K562 (cell line): Measurements from ENCODE around the gene DIP2C. TPM values are rescaled to one million over a fixed set of nuclear protein-coding genes. Genes with fewer than 3 reads are reported as not detected.
"Not testable (repeated sequence)": the region's sequence is repeated elsewhere in the genome, so short reads cannot be mapped to it uniquely, and the experiment has no call there.

Experiments
- ATAC-seq: fragments of 200-7000 bp; cut with Tn5 transposase; 3 replicates; pipeline ENCODE4 v1.9.1; 2020; ENCODE audit warnings: moderate library complexity
- BruUV-seq: library from RNA; stranded (reverse); fragments of 400-500 nt; replicated peaks from 2 replicates; lab custom pipeline; 2021; lab: Mats Ljungman, UMichigan
- CTCF ChIA-PET: fragments of 300-600 bp; formaldehyde crosslinking; extraction: SDS; loops from one replicate; lab custom pipeline; 2021; ENCODE audit warnings: low intra/inter-chr PET ratio; lab: Yijun Ruan, JAX
- POLR2A ChIA-PET: fragments of 300-600, 350-650 bp; sonication (Branson Sonifier 250); formaldehyde crosslinking; extraction: SDS; loops from one replicate; lab custom pipeline; 2021; ENCODE audit warnings: antibody characterized with exemption, inconsistent platforms; lab: Yijun Ruan, JAX
- DNase-seq, 4 experiments: peaks; one replicate each; pipeline versions ENCODE4 v3.0.0 to v3.0.0-alpha.2; 2011 to 2018; ENCODE audit warnings: low spot score in 3 of 4, mixed read lengths in 3 of 4; ENCODE audit errors: extremely low read depth in 1 of 4
- FAIRE-seq: peaks from 2 replicates; lab custom pipeline; 2011; peaks lifted over from hg19 to GRCh38; lab: Jason Lieb, UNC
- H2AFZ ChIP-seq: 2 replicates; pipeline ENCODE4 v1.6.0; 2011; ENCODE audit warnings: low read depth, low read length, control low read depth, inconsistent platforms
- H3K27ac ChIP-seq: fragments of 200-600 bp; 3 replicates; pipeline ENCODE4 v1.8.0; 2011; ENCODE audit warnings: low read depth, mild to moderate bottlenecking, control low read depth, inconsistent platforms, low read length, moderate library complexity, mixed read lengths; ENCODE audit errors: extremely low read depth
- H3K27me3 ChIP-seq, 2 experiments: fragments of 300-600 bp in 1 of 2; 2 replicates in 1 of 2; 3 replicates in 1 of 2; pipeline versions ENCODE4 v1.6.0 to v1.8.0; 2011; ENCODE audit warnings: inconsistent platforms in 2 of 2, low read length in 2 of 2, mild to moderate bottlenecking in 1 of 2, mixed read lengths in 1 of 2, moderate library complexity in 1 of 2; ENCODE audit not compliant: control insufficient read depth in 2 of 2, insufficient read depth in 2 of 2
- H3K36me3 ChIP-seq: fragments of 300-600 bp; 3 replicates; pipeline ENCODE4 v1.8.0; 2011; ENCODE audit warnings: mild to moderate bottlenecking, low read length, inconsistent platforms; ENCODE audit not compliant: control insufficient read depth, insufficient read depth
- H3K4me1 ChIP-seq, 2 experiments: fragments of 200-600 bp in 1 of 2; replicated peaks in 1 of 2; 2 replicates in 1 of 2; 3 replicates in 1 of 2; pipeline versions ENCODE4 v1.5.1 to v1.8.0; 2011; ENCODE audit warnings: inconsistent platforms in 2 of 2, low read length in 2 of 2, mild to moderate bottlenecking in 1 of 2, mixed read lengths in 1 of 2, moderate library complexity in 1 of 2; ENCODE audit not compliant: control insufficient read depth in 2 of 2, insufficient read depth in 2 of 2
- H3K4me2 ChIP-seq: 2 replicates; pipeline ENCODE4 v1.6.1; 2011; ENCODE audit warnings: low read length, control low read depth, inconsistent platforms, mixed read lengths; ENCODE audit not compliant: insufficient read depth
- H3K4me3 ChIP-seq: fragments of 200-600 bp; sonication (generic), shearing (Covaris generic); 2 replicates; pipeline ENCODE4 v1.5.1; 2016; ENCODE audit warnings: control low read depth, inconsistent platforms
- H3K79me2 ChIP-seq: fragments of 200-600 bp; 3 replicates; pipeline ENCODE4 v1.8.0; 2011; ENCODE audit warnings: low read length, inconsistent platforms; ENCODE audit not compliant: control insufficient read depth, insufficient read depth
- H3K9ac ChIP-seq, 2 experiments: 2 replicates each; pipeline versions ENCODE4 v1.6.0 to v1.6.1; 2011; ENCODE audit warnings: low read depth in 2 of 2, low read length in 2 of 2, control low read depth in 1 of 2, inconsistent platforms in 1 of 2, mild to moderate bottlenecking in 1 of 2, mixed read lengths in 1 of 2; ENCODE audit not compliant: insufficient read depth in 1 of 2
- H3K9me1 ChIP-seq: one replicate; pipeline ENCODE4 v1.6.0; 2011; ENCODE audit warnings: inconsistent platforms, mild to moderate bottlenecking, low read length, moderate library complexity; ENCODE audit not compliant: control insufficient read depth, insufficient read depth
- H3K9me3 ChIP-seq: replicated peaks from 2 replicates; pipeline ENCODE4 v1.5.1; 2011; ENCODE audit warnings: low read depth, low read length, inconsistent platforms; ENCODE audit not compliant: control insufficient read depth, insufficient read depth
- H4K20me1 ChIP-seq: replicated peaks from 2 replicates; pipeline ENCODE4 v1.6.1; 2011; ENCODE audit warnings: low read length, inconsistent platforms, mixed read lengths; ENCODE audit not compliant: control insufficient read depth, insufficient read depth
- CBX3 ChIP-seq, 2 experiments: IDR thresholded peaks; 1 replicate in 1 of 2; 2 replicates in 1 of 2; pipeline ENCODE4 v1.6.1; 2012; ENCODE audit warnings: inconsistent platforms in 2 of 2, low read length in 2 of 2, borderline replicate concordance in 1 of 2, control low read depth in 1 of 2
- ELF2 ChIP-seq: fragments of 250-450 bp; sonication (Bioruptor Pico); IDR thresholded peaks from 2 replicates; pipeline ENCODE4 v1.5.0; 2021; ENCODE audit warnings: mild to moderate bottlenecking
- ETS2 ChIP-seq: IDR thresholded peaks from 2 replicates; pipeline ENCODE4 v1.6.1; 2016; ENCODE audit warnings: borderline replicate concordance, missing genetic modification characterization, mild to moderate bottlenecking, moderate library complexity, missing compliant biosample characterization; ENCODE audit not compliant: poor library complexity, severe bottlenecking
- GATAD2A ChIP-seq: fragments of 450-650 bp; IDR thresholded peaks from 2 replicates; pipeline ENCODE4 v1.6.1; 2017
- MED1 ChIP-seq: sonication (generic); formaldehyde crosslinking; IDR thresholded peaks from 2 replicates; pipeline ENCODE4 v1.8.1; 2023; ENCODE audit warnings: missing genetic modification reagents, borderline replicate concordance
- MYC ChIP-seq, 2 experiments: fragments of 250-450 bp in 1 of 2; sonication (Bioruptor Pico) in 1 of 2; IDR thresholded peaks; 2 replicates each; pipeline versions ENCODE4 v1.5.1 to v1.6.1; 2012 to 2021; ENCODE audit warnings: low read depth in 2 of 2, borderline replicate concordance in 1 of 2, improper control_type of control experiment in 1 of 2, low read length in 1 of 2, mild to moderate bottlenecking in 1 of 2, moderate library complexity in 1 of 2
- PCBP1 ChIP-seq: fragments of 200-400 bp; formaldehyde crosslinking; IDR thresholded peaks from 2 replicates; pipeline ENCODE4 v1.6.1; 2018; ENCODE audit warnings: mild to moderate bottlenecking, low read depth, low read length; ENCODE audit not compliant: poor library complexity, severe bottlenecking
- ZNF134 ChIP-seq: fragments of 250-450 bp; sonication (Bioruptor Pico); conservative IDR thresholded peaks from 2 replicates; pipeline ENCODE4 v1.4.0; 2020
- ZNF217 ChIP-seq: sonication (generic); formaldehyde crosslinking; IDR thresholded peaks from 2 replicates; pipeline ENCODE4 v1.8.0; 2022; ENCODE audit warnings: mild to moderate bottlenecking, missing genetic modification reagents
- ZNF232 ChIP-seq: sonication (generic); formaldehyde crosslinking; IDR thresholded peaks from 2 replicates; pipeline ENCODE4 v1.8.0; 2022; ENCODE audit warnings: mild to moderate bottlenecking, missing genetic modification reagents
- ZSCAN32 ChIP-seq: fragments of 450-650 bp; formaldehyde crosslinking; IDR thresholded peaks from 2 replicates; pipeline ENCODE4 v1.4.0; 2020; ENCODE audit warnings: mild to moderate bottlenecking, moderate library complexity
- WGBS: fragments of 100-300 bp; shearing (Covaris generic); methylation state at CpG from one replicate; pipeline ENCODE4 v1.1.6; 2016; ENCODE audit warnings: low coverage, mixed read lengths; ENCODE audit not compliant: insufficient coverage; ENCODE audit errors: missing lambda C conversion rate; 5-methylcytosine and 5-hydroxymethylcytosine counted together
- in situ Hi-C: fragments of 300-500 bp; cut with MboI; formaldehyde crosslinking; loops from 4 replicates; pipeline ENCODE4 v1.15.0; 2018; ENCODE audit warnings: inconsistent platforms, mixed read lengths
- intact Hi-C: fragments of 100-400 bp; cut with micrococcal nuclease; formaldehyde crosslinking; loops from 2 replicates; pipeline ENCODE4 v1.14.2; 2022
- polyA plus RNA-seq, 8 experiments: library from polyadenylated mRNA; depleted of rRNA in 4 of 8; stranded (reverse) in 5 of 8; unstranded in 3 of 8; fragments of >200 nt; fragmentation: Nextera tagmentation in 2 of 8; fragmentation: Illumina TruSeq in 1 of 8; extraction: Ambion mirVana in 2 of 8; extraction: Trizol in 1 of 8; gene quantifications; 2 replicates each; pipeline versions ENCODE4 v1.2.1 to v1.2.3, GENCODE V29; 2011 to 2014; ENCODE audit warnings: inconsistent platforms in 1 of 8, missing spikeins in 1 of 8
- total RNA-seq, 7 experiments: library from RNA; depleted of rRNA in 6 of 7; stranded (reverse); fragments of >200 nt in 6 of 7; fragmentation: Illumina TruSeq in 2 of 7; extraction: Trizol in 2 of 7; gene quantifications; 2 replicates each; pipeline versions ENCODE4 v1.2.1 to v1.2.3, GENCODE V29; 2011 to 2021; ENCODE audit warnings: low replicate concordance in 1 of 7
- TF ChIP-seq, protein P1 (sequence below): sonication (generic); formaldehyde crosslinking; IDR thresholded peaks from 2 replicates; pipeline ENCODE4 v1.8.1; 2023; ENCODE audit warnings: mild to moderate bottlenecking, missing genetic modification reagents

The DIP2C gene
- total and polyA plus RNA-seq, 9 of the 15 experiments (the other 6 are each of a cell fraction or from before 2014, with no cell fraction given): 0.01 TPM; not detected in 8

DNA sequence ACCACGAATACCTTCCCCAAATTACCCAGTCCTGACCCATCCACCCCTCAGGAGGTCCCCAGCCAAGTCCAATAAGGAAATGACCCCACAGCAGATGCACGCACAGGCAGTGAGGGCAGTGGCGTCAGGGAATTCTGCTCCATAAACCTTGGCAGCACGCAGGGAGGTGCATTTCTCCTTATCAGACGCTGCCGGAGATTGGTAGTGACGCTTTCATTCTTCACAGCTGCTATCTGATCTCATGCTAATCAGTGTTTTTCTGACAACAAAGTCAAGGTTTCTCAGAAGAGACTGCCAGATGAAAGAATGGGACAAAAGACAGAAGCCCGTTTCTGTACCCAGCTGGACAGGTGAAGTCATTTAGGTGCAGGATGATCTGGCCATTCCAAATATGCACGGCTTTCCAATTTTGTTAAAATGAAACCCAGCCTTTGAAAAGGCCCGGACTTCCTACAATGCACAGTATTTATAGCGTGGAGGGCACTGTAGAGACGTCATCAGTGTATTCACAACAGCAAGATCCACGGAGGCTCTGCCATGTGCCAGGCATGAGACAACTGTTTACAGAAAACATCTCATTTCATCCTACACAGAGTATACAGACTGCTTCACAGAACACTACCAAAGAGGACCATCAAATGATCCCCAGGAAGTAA is 35.3 kb downstream of the DIP2C start:
- ChIA-PET POLR2A (interaction anchor here (0.6 kb wide), 1 partner anchor 773 kb away, joined by 3 read pairs; no protein-coding TSS in a partner anchor), CTCF (no interaction called here)
- no peaks in the 10 kb centered on the region for H4K20me1 ChIP-seq
- H2AFZ ChIP-seq: no peak overlapping the region
- WGBS: under 1% methylated on average over 12 of the region's 13 CpGs
- no peak for FAIRE-seq
- no peak for DNase-seq
- no peak overlapping the region for H3K9ac ChIP-seq
- ATAC-seq: no peak
- H3K36me3 ChIP-seq: no peaks in the 10 kb centered on the region
- in situ Hi-C loops: no loop called here
- no peak overlapping the region for H3K27ac ChIP-seq
- H3K4me1 ChIP-seq: no peaks in the 10 kb centered on the region
- TF ChIP-seq MED1 (CRISPR knock-in tag) (no peak), ELF2 (CRISPR knock-in tag) (no peak), GATAD2A (no peak), CBX3 (IDR thresholded peaks at IDR 0.05; ENCODE audit: borderline replicate concordance in 1 of 2, low read length in 2 of 2) (no peak), ZNF134 (CRISPR knock-in tag) (no peak), ZNF232 (CRISPR knock-in tag) (no peak), PCBP1 (no peak), ETS2 (tag) (no peak), ZSCAN32 (no peak), ZNF217 (CRISPR knock-in tag) (no peak), MYC (IDR thresholded peaks at IDR 0.05; ENCODE audit: low read depth, low read length) (no peak), MYC (CRISPR knock-in tag; IDR thresholded peaks at IDR 0.05; ENCODE audit: borderline replicate concordance, low read depth) (no peak)
- TF ChIP-seq, protein P1, sequence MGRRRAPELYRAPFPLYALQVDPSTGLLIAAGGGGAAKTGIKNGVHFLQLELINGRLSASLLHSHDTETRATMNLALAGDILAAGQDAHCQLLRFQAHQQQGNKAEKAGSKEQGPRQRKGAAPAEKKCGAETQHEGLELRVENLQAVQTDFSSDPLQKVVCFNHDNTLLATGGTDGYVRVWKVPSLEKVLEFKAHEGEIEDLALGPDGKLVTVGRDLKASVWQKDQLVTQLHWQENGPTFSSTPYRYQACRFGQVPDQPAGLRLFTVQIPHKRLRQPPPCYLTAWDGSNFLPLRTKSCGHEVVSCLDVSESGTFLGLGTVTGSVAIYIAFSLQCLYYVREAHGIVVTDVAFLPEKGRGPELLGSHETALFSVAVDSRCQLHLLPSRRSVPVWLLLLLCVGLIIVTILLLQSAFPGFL (CRISPR knock-in tag): no peak
- no peaks in the 10 kb centered on the region for H3K79me2 ChIP-seq
- intact Hi-C loops: no loop called here
- no peaks in the 10 kb centered on the region for H3K9me1 ChIP-seq
- H3K9me3 ChIP-seq: no peaks in the 10 kb centered on the region
- BruUV-seq: no TSS peak
- H3K4me3 ChIP-seq: no peak overlapping the region
- no peak overlapping the region for H3K4me2 ChIP-seq
- H3K27me3 ChIP-seq: peaks cover 0 to 28% of the 10 kb centered on the region in 2 experiments; a peak in 3 of 5 replicates

DNA sequence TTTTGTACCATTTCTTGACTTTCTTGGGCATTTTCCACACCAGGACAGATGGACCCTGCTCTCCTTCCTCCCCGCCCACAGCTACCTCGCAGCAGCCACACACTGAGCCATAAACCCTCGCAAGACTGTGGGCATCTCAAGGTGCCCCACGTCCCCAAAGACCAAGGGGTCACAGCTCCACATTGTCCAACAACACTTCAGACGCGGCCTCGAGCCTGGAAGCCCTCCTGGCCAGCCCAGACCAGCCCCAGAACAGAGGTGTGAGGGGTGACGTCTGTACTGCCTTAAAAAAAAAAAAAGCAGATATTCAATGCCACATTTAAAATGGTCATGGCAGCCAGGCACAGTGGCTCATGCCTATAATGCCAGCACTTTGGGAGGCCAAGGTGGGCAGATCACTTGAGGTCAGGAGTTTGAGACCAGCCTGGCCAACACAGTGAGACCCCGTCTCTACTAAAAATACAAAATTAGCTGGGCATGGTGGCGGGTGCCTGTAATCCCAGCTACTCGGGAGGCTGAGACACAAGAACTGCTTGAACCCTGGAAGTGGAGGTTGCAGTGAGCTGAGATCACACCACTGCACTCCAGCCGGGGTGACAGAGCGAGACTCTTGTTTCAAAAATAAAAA is 36.5 kb downstream of the DIP2C start:
- H3K4me1 ChIP-seq, H3K27ac ChIP-seq, DNase-seq, ATAC-seq, H3K4me2 ChIP-seq, H3K9me1 ChIP-seq, H3K9me3 ChIP-seq, H3K9ac ChIP-seq, intact Hi-C loops, H3K4me3 ChIP-seq, H3K36me3 ChIP-seq, H3K79me2 ChIP-seq, BruUV-seq, FAIRE-seq, H2AFZ ChIP-seq, CTCF ChIA-PET, H4K20me1 ChIP-seq, in situ Hi-C loops: not testable (repeated sequence)
- POLR2A ChIA-PET: interaction anchor here (0.6 kb wide), 1 partner anchor 774 kb away, joined by 3 read pairs; no protein-coding TSS in a partner anchor
- WGBS: 1% methylated on average over 12 of the region's 13 CpGs
- peaks cover 0 to 28% of the 10 kb centered on the region in 2 experiments; a peak in 3 of 5 replicates for H3K27me3 ChIP-seq
